ENCODE data around the gene GTSF1L. TPM values are rescaled to one million over a fixed set of nuclear protein-coding genes. Genes with fewer than 3 reads are reported as not detected.

GTSF1L gene
- total RNA-seq, 2 donors from 2014 or later = 7.2 TPM; not detected in 1

GRCh38 chr20:43724383-43724782, 2.4 kb downstream of the GTSF1L start:
- no peaks in the 10 kb centered on the region for H3K36me3 ChIP-seq
- 92% methylated on average over 5 of the region's 5 CpGs for WGBS
- H3K9me3 ChIP-seq = no peaks in the 10 kb centered on the region
- DNase-seq (ENCODE audit: low spot score) = no peak
- H3K4me1 ChIP-seq (replicated peaks) = no peaks in the 10 kb centered on the region
- intact Hi-C loops (cut with DNase I) = no loop called here
- H3K27me3 ChIP-seq (replicated peaks; ENCODE audit: insufficient read depth) = no peaks in the 10 kb centered on the region
- H3K4me3 ChIP-seq = no peak overlapping the region
- no peak overlapping the region for H3K27ac ChIP-seq
- TF ChIP-seq POLR2A (IDR thresholded peaks at IDR 0.05) (no peak), POLR2AphosphoS5 (IDR thresholded peaks at IDR 0.05) (no peak), CTCF (IDR thresholded peaks at IDR 0.05) (no peak)

DNA sequence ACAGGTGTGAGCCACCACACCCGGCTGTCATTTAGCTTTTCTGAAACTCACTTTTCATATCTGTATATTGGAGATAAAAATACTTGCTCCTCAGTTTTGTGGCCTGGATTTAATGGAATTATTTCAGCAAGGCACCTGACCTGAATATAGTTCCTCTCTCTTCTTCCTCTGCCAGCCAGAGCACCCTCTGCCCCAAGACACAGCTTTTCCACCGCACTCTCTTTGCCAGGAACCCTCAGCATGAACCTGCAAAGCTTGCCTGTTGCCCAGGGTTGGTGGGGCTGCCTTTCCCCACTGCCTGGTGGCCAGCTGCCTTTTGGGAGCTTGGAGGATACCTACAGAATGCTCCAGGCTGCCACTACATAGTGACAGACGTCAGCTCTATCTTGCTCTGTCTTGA, 3.1 kb downstream of the GTSF1L start:
- no peaks in the 10 kb centered on the region for H3K9me3 ChIP-seq
- no peaks in the 10 kb centered on the region for H3K27me3 ChIP-seq (replicated peaks; ENCODE audit: insufficient read depth)
- 86% methylated on average over 3 of the region's 3 CpGs for WGBS
- intact Hi-C loops (cut with DNase I) = no loop called here
- TF ChIP-seq CTCF (IDR thresholded peaks at IDR 0.05) (no peak), POLR2A (IDR thresholded peaks at IDR 0.05) (no peak), POLR2AphosphoS5 (IDR thresholded peaks at IDR 0.05) (no peak)
- no peaks in the 10 kb centered on the region for H3K36me3 ChIP-seq
- no peak for DNase-seq (ENCODE audit: low spot score)
- no peak overlapping the region for H3K4me3 ChIP-seq
- H3K27ac ChIP-seq = no peak overlapping the region
- no peaks in the 10 kb centered on the region for H3K4me1 ChIP-seq (replicated peaks)

GRCh38 chr20:43723186-43723585, 3.6 kb downstream of the GTSF1L start:
- Histone ChIP-seq H3K9me3 (no peaks in the 10 kb centered on the region), H3K36me3 (no peaks in the 10 kb centered on the region), H3K27ac (no peak overlapping the region), H3K27me3 (replicated peaks; ENCODE audit: insufficient read depth) (no peaks in the 10 kb centered on the region), H3K4me1 (replicated peaks) (no peaks in the 10 kb centered on the region), H3K4me3 (no peak overlapping the region)
- intact Hi-C loops (cut with DNase I) = no loop called here
- TF ChIP-seq POLR2A (IDR thresholded peaks at IDR 0.05) = no peak
- no peak for TF ChIP-seq POLR2AphosphoS5 (IDR thresholded peaks at IDR 0.05)
- TF ChIP-seq CTCF (IDR thresholded peaks at IDR 0.05) = no peak
- WGBS = 71% methylated on average over 4 of the region's 4 CpGs
- DNase-seq (ENCODE audit: low spot score) = no peak

DNA sequence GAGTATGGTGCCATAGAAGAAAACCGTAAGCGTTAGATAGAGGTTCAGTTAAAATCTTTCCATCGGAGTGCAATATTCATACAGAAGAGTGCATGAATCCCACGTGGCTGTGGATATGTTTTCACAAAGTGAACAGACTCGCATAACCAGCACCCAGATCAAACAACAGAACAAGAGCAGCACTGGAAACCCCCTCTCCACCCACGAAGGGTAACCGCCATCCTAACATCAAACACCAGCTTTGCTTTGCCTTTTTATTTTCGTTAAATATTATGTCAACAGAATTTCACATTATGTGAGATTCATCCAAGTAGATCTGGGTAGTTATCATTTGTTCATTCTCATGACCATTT, 4.7 kb downstream of the GTSF1L start:
- Histone ChIP-seq H3K36me3 (no peaks in the 10 kb centered on the region), H3K27ac (no peak overlapping the region), H3K4me3 (no peak overlapping the region), H3K27me3 (replicated peaks; ENCODE audit: insufficient read depth) (no peaks in the 10 kb centered on the region), H3K4me1 (replicated peaks) (no peaks in the 10 kb centered on the region), H3K9me3 (no peaks in the 10 kb centered on the region)
- intact Hi-C loops (cut with DNase I) = no loop called here
- WGBS = 29% methylated on average over 8 of the region's 8 CpGs
- TF ChIP-seq POLR2A (IDR thresholded peaks at IDR 0.05) = no peak
- TF ChIP-seq CTCF (IDR thresholded peaks at IDR 0.05) = no peak
- no peak for TF ChIP-seq POLR2AphosphoS5 (IDR thresholded peaks at IDR 0.05)
- DNase-seq (ENCODE audit: low spot score) = no peak

DNA sequence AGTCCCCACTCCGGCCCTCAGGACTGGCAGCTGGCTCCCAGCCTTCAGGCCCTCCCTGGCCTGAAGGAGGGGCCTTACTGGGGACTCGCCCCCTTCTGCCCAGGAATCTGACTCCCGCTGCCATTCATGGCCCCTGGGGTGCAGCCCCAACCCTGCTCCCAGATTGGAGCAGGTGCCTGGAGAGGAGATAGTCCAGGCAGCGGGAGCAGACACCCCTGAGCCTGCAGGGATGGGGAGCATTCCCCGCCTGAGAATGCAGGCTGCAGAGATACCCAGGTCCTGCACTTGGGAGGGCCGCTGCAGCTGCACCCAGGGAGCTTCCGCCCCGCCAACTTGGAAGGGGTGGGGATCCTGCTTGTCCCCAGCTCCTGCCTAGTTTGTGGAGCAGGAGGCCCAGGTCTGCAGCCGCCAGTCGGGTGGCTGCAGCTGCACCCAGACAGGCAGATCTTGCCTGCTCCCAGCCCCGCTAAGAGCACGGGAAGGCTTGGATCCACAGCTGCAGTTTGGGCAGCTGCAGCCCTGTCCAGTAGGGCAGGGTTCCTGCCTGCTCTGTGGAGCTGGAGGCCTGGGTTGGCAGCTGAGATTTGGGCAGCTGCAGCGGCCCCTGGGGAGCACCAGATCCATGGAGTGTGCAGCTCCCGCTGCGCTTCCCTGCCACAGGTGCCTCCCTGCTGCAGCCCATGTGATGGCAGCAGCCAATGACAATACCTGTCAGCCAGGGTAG, 5.2 kb downstream of the GTSF1L start:
- Histone ChIP-seq H3K36me3 (no peaks in the 10 kb centered on the region), H3K27ac (no peak overlapping the region), H3K4me3 (no peak overlapping the region), H3K27me3 (replicated peaks; ENCODE audit: insufficient read depth) (no peaks in the 10 kb centered on the region), H3K4me1 (replicated peaks) (no peaks in the 10 kb centered on the region), H3K9me3 (no peaks in the 10 kb centered on the region)
- intact Hi-C loops (cut with DNase I) = no loop called here
- DNase-seq (ENCODE audit: low spot score) = no peak
- TF ChIP-seq CTCF (IDR thresholded peaks at IDR 0.05) = no peak
- no peak for TF ChIP-seq POLR2AphosphoS5 (IDR thresholded peaks at IDR 0.05)
- TF ChIP-seq POLR2A (IDR thresholded peaks at IDR 0.05) = no peak
- WGBS = 22% methylated on average over 8 of the region's 15 CpGs

All from prostate gland (tissue), 2 donors.